22Rv1 (cell line): ENCODE results near the gene THSD4.

Experiments
- H3K27ac ChIP-seq: fragments of 450-650 bp; 2 replicates; pipeline ENCODE4 v1.5.1; 2017
- CTCF ChIP-seq: fragments of 450-650 bp; IDR thresholded peaks from 2 replicates; pipeline ENCODE4 v1.5.1; 2017; ENCODE audit warnings: mild to moderate bottlenecking
- ZFX ChIP-seq: fragments of 450-650 bp; IDR thresholded peaks from 2 replicates; pipeline ENCODE4 v1.6.1; 2017; ENCODE audit warnings: antibody characterized with exemption, borderline replicate concordance

THSD4 gene

GRCh38 chr15:71274448-71274798, 159.2 kb downstream of the THSD4 start:
- H3K27ac ChIP-seq = no peak overlapping the region
- TF ChIP-seq ZFX (no peak), CTCF (no peak)

DNA sequence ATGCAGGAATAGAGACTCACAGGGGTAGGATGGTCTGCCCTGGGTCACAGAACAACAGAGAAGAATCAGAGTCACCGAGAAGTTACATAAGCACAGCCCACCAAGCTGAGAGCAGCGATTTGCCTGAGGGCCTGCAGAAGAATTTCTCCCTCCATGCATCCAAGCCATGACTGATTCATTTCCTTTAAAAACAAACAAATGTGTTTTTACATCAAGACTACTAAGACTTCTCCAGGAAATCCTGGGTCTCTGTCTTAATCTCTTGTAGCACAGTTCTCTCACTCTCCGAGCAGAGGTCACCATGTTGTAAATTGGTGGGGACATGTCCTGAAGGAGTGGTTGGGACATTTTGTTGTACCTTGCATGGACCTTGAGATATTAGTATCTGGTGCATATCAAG, 159.8 kb downstream of the THSD4 start:
- no peak overlapping the region for H3K27ac ChIP-seq
- TF ChIP-seq ZFX (no peak), CTCF (no peak)

DNA sequence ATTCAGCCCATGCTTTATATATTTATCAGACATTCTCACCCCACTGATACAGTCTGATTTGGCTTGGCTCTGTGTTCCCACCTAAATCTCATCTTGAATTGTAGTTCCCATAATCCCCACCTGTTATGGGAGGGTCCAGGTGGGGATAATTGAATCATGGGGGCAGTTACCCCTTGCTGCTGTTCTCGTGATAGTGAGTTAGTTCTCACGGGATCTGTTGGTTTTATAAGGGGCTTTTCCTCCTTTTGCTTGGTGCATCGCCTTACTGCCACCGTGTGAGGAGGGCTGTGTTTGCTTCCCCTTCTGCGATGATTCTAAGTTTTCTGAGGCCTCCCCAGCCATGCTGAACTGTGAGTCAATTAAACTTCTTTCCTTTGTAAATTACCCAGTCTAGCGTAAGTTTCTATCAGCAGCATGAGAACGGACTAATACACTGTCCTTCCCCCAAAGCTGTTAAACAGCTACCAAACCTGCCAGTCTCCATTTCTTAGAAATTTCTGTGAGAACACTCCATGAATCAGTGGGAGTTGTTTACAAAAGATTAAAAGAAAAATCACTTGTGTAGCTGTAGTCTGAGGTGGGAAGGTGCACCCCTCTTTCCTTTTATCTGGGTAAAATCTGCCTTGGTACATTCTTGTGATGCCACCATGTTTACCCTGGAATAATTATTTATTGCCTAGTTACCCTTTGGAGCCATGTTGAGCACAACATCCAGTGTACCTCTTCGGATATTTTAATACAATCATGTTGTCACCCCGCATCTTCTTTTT, 160.5 kb downstream of the THSD4 start:
- TF ChIP-seq CTCF (no peak), ZFX (no peak)
- H3K27ac ChIP-seq = no peak overlapping the region

- no peak overlapping the region for H3K27ac ChIP-seq
- TF ChIP-seq CTCF (no peak), ZFX (no peak)
These were observed 161.0 kb downstream of the THSD4 start for GRCh38 chr15:71276336-71276665.

- TF ChIP-seq CTCF (no peak), ZFX (no peak)
- H3K27ac ChIP-seq = no peak overlapping the region
These were observed 163.9 kb downstream of the THSD4 start for GRCh38 chr15:71278989-71279756.

DNA sequence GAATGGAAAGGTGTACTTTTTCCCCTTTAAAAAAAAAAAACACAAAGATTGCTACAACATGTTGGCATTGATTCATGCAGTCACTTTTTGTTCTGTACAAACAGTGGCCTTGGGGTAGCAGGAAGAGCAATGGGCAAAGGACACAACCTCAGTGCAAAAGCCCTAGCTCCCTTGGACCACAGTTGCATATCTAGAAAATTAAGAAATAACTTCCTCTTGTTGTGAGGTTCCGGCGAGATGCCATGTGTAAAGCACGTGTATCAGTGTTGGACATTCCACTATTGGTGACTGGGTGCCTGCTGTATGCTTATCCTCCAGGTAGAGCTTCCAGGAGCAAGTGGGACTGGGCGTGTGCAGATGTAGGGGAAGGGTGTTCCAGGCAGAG, 164.5 kb downstream of the THSD4 start:
- no peak for TF ChIP-seq ZFX
- no peak for TF ChIP-seq CTCF
- no peak overlapping the region for H3K27ac ChIP-seq

- TF ChIP-seq CTCF (no peak), ZFX (no peak)
- H3K27ac ChIP-seq = no peak overlapping the region
These were observed 164.9 kb downstream of the THSD4 start for GRCh38 chr15:71280206-71280605.
